ENCODE measurements around the gene ITPK1. TPM values are rescaled to one million over a fixed set of nuclear protein-coding genes. Genes with fewer than 3 reads are reported as not detected.

Gene ITPK1
- total RNA-seq, 1 experiment from 2014 or later = 133 TPM

DNA sequence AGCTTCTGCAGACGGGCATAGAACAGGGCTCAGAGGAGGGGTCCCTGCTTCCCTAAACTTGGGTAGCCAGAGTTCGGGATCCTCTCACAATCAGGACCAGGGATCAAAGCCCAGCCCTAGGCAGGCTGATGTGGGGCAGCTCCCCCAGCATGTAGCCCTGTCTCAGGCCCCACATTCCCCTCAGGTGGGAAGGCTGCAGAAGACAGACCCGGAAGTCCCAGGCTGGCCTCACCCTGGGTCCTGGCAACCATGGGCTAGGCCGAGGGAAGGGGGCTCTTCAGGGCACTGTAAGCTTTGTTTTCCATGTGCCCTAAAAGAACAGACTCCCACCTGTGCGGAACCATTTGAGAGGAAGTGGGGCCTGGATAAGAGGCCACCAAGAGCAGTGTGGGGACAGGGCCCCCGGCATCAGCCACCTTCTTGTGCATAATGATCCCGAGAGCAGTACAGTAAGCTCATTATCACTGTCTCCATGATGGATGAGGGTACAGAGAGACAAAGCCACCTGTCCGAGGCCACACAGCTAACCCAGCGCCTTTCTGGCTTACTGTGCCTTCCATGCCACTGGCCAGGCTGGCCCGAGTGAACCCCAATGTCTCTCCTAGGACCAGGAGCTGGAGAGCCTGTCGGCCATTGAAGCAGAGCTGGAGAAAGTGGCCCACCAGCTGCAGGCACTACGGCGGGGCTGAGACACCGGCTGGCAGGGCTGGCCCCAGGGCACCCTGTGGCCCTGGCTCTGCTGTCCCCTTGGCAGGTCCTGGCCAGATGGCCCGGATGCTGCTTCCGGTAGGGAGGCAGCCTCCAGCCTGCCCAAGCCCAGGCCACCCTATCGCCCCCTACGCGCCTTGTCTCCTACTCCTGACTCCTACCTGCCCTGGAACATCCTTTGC, 181.3 kb downstream of the ITPK1 start:
- ChIA-PET POLR2A (no interaction called here), CTCF (interaction anchor here (0.6 to 1.6 kb wide), 3 partner anchors 179 to 205 kb away, joined by 3 to 4 read pairs (median 3); no protein-coding TSS in a partner anchor)
- TF ChIP-seq, protein P1, sequence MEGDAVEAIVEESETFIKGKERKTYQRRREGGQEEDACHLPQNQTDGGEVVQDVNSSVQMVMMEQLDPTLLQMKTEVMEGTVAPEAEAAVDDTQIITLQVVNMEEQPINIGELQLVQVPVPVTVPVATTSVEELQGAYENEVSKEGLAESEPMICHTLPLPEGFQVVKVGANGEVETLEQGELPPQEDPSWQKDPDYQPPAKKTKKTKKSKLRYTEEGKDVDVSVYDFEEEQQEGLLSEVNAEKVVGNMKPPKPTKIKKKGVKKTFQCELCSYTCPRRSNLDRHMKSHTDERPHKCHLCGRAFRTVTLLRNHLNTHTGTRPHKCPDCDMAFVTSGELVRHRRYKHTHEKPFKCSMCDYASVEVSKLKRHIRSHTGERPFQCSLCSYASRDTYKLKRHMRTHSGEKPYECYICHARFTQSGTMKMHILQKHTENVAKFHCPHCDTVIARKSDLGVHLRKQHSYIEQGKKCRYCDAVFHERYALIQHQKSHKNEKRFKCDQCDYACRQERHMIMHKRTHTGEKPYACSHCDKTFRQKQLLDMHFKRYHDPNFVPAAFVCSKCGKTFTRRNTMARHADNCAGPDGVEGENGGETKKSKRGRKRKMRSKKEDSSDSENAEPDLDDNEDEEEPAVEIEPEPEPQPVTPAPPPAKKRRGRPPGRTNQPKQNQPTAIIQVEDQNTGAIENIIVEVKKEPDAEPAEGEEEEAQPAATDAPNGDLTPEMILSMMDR (IDR thresholded peaks at IDR 0.05; ENCODE audit: unreplicated experiment) = no peak
- no peaks in the 10 kb centered on the region for H3K9me3 Mint-ChIP-seq (ENCODE audit: unreplicated experiment)
- no peak overlapping the region for H3K27ac Mint-ChIP-seq (ENCODE audit: low read depth, unreplicated experiment)
- no peak for DNase-seq (ENCODE audit: unreplicated experiment)
- no TSS peak for BruUV-seq (replicated peaks)
- H3K4me3 Mint-ChIP-seq (ENCODE audit: unreplicated experiment) = no peak overlapping the region
- intact Hi-C loops (cut with micrococcal nuclease) = no loop called here
- H3K27me3 Mint-ChIP-seq (ENCODE audit: insufficient read depth, unreplicated experiment) = no peaks in the 10 kb centered on the region
- H3K36me3 Mint-ChIP-seq (ENCODE audit: insufficient read depth, unreplicated experiment) = peaks cover 4% of the 10 kb centered on the region
- H3K4me1 Mint-ChIP-seq (ENCODE audit: insufficient read depth, unreplicated experiment) = peaks cover 19% of the 10 kb centered on the region

DNA sequence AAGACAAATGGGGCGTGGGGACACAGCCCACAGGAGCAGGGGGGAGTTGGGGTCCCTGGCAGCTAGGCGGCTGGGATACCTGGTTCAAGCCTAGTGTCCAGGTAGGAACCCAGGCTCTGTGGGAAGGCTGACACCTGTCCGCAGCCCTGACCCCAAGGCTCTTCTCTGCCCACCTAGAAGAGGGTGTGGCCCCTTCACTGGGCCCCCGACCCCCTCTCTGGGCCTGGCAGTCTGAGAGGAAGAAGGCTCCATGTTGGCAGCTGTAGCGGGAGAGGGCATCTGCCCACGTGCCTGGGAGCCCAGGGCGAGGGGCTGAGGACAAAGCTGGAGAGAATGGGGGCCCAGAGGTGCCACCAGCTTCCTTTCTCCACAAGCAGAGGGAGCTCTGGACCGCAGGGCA, 182.2 kb downstream of the ITPK1 start:
- CTCF ChIA-PET = interaction anchor here (1.0 to 1.6 kb wide), 2 partner anchors 12 to 180 kb away, joined by 4 read pairs; no protein-coding TSS in a partner anchor
- H3K27ac Mint-ChIP-seq (ENCODE audit: low read depth, unreplicated experiment) = no peak overlapping the region
- no peaks in the 10 kb centered on the region for H3K27me3 Mint-ChIP-seq (ENCODE audit: insufficient read depth, unreplicated experiment)

DNA sequence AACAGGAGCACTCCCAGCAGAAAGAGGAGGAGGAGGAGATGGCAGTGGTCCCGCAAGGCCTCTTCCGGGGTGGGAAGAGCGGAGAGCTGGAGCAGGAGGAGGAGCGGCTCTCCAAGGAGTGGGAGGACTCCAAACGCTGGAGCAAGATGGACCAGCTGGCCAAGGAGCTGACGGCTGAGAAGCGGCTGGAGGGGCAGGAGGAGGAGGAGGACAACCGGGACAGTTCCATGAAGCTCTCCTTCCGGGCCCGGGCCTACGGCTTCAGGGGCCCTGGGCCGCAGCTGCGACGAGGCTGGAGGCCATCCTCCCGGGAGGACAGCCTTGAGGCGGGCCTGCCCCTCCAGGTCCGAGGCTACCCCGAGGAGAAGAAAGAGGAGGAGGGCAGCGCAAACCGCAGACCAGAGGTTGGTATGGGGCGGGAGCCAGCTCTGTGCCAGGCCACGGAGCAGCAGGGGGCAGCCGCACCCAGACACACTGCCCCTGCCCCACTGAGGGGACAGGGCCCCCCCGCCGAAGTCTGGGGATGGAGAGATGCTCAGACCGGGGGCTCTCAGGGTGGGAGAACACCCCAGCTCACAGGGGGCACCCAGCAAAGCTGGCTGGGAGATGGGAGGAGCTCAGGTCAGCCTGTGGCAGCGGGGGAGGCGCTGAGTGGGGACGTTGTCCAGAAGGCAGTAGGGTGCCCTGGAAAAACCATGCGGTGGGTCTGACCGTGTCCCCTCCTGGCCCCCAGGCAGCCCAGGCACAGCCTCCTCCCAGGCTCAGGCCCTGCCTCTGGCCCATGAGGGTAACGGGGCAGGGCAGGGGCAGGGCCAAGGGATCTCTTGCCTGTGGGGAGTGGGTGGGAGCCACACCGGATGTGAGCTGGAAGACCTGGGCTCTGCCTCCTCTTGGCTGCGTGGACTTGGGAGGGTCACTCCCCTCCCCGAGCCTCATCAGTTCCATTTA, 183.0 kb downstream of the ITPK1 start:
- intact Hi-C loops (cut with micrococcal nuclease) = no loop called here
- Mint-ChIP-seq H3K4me1 (ENCODE audit: insufficient read depth, unreplicated experiment) (peaks cover 18% of the 10 kb centered on the region), H3K27ac (ENCODE audit: low read depth, unreplicated experiment) (no peak overlapping the region), H3K9me3 (ENCODE audit: unreplicated experiment) (no peaks in the 10 kb centered on the region), H3K27me3 (ENCODE audit: insufficient read depth, unreplicated experiment) (no peaks in the 10 kb centered on the region), H3K36me3 (ENCODE audit: insufficient read depth, unreplicated experiment) (peaks cover 4% of the 10 kb centered on the region), H3K4me3 (ENCODE audit: unreplicated experiment) (no peak overlapping the region)
- ChIA-PET CTCF (interaction anchor here (0.8 to 2.4 kb wide), 4 partner anchors 13 to 180 kb away, joined by 4 to 9 read pairs (median 4); no protein-coding TSS in a partner anchor), POLR2A (interaction anchor here (0.5 kb wide), 1 partner anchor 93 kb away, joined by 4 read pairs; no protein-coding TSS in a partner anchor)
- no TSS peak for BruUV-seq (replicated peaks)
- TF ChIP-seq, protein P1 (IDR thresholded peaks at IDR 0.05; ENCODE audit: unreplicated experiment) = no peak
- DNase-seq (ENCODE audit: unreplicated experiment) = no peak

More for the DNA sequence above, 182.2 kb downstream of the ITPK1 start:
- Mint-ChIP-seq H3K4me1 (ENCODE audit: insufficient read depth, unreplicated experiment) (peaks cover 19% of the 10 kb centered on the region), H3K36me3 (ENCODE audit: insufficient read depth, unreplicated experiment) (peaks cover 4% of the 10 kb centered on the region), H3K9me3 (ENCODE audit: unreplicated experiment) (no peaks in the 10 kb centered on the region), H3K4me3 (ENCODE audit: unreplicated experiment) (no peak overlapping the region)
- TF ChIP-seq, protein P1 (IDR thresholded peaks at IDR 0.05; ENCODE audit: unreplicated experiment) = no peak
- POLR2A ChIA-PET = interaction anchor here (0.5 kb wide), 1 partner anchor 93 kb away, joined by 4 read pairs; no protein-coding TSS in a partner anchor
- intact Hi-C loops (cut with micrococcal nuclease) = no loop called here
- no peak for DNase-seq (ENCODE audit: unreplicated experiment)
- no TSS peak for BruUV-seq (replicated peaks)

Measured in MCF 10A (cell line).